GM18502 (cell line): ENCODE results near the gene SYNE4.
"Not testable (repeated sequence)": the region's sequence is repeated elsewhere in the genome, so short reads cannot be mapped to it uniquely, and the experiment has no call there.

Source experiments
- ATAC-seq: cut with Tn5 transposase; IDR thresholded peaks from one replicate; pipeline ENCODE4 v1.9.1; 2021; ENCODE audit warnings: mild to moderate bottlenecking; ENCODE audit not compliant: unreplicated experiment, poor library complexity

The SYNE4 gene

GRCh38 chr19:35991731-35992450 lies 16.7 kb downstream of the SYNE4 start:
- no peak for ATAC-seq

GRCh38 chr19:35990771-35991730 lies 17.6 kb downstream of the SYNE4 start:
- no peak for ATAC-seq

DNA sequence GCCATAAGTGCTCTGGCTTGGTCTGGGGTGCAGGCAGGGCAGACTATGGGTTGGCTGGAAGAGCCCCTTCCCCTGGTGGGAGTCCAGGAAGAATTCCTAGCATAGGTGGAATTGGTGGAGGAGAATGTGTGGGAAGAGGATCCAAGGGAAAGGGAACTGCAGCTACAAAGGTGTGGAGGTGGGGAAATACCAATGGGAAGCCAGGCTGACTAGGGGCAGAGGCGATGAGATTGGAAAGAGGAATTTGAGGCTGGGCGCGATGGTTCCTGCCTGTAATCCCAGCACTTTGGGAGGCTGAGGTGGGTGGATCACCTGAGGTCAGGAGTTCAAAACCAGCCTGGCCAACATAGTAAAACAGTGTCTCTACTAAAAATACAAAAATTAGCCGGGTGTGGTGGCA lies 18.5 kb downstream of the SYNE4 start:
- ATAC-seq, result no peak

- ATAC-seq, result no peak
Observed at GRCh38 chr19:35988824-35989223, 19.8 kb downstream of the SYNE4 start.

DNA sequence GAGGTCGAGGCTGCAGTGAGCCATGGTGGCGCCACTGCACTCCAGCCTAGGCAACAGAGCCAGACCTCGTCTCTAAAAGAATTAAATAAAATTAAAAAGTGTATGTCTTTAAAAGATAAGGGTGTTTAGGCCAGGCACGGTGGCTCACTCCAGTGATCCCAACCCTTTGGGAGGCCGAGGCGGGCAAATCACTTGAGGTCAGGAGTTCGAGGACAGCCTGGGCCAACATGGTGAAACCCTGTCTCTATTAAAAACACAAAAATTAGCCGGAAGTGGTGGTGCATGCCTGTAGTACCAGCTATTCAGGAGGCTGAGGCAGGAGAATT lies 21.1 kb downstream of the SYNE4 start:
- no peak for ATAC-seq

DNA sequence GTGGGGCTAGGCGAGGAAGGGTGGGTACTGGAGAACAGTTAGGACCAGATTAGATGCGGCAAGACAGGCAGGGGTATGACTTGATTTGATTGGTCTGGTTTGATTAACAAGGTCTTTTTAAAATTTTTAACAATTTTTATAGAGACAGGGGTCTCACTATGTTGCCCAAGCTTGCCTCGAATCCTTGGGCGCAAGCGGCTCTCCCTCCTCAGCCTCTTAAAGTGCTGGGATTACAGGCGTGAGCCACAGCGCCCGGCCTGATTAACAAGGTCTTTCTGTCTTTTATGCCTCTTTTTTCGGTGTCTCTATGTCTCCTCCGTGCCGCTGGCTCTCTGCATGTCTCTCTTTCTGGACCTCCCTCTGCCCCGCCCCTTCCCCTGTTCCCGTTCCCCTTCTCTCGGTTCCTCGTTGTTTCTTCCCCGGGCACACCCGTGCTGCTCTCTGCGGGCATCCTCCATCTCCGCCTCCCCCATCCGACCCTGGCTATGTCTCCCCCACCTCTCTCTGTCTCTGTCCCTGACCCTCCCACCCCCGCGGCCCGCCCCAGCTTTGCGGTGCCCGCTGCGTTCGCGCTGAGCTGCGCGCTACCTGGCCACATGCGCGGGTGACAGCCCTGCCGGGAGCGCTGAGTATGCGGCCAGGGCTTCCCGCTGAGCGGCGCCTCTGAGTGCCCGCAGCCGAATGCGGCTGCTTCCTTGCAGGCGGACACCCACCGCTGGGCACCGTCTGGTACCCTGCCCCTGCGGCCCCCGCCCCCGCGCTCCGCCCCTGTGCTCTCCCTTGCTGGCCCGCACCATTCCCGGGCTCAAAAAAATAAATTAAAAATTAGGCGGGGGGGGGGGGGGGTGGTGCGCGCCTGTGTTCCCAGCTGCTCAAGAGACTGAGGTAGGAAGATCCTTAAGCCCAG lies 21.7 kb downstream of the SYNE4 start:
- ATAC-seq, result no peak

- no peak for ATAC-seq
Observed at GRCh38 chr19:35986111-35986510, 22.5 kb downstream of the SYNE4 start.

GRCh38 chr19:35983177-35983576 lies 25.4 kb downstream of the SYNE4 start:
- ATAC-seq, result no peak

GRCh38 chr19:35980997-35981396 lies 27.6 kb downstream of the SYNE4 start:
- not testable (repeated sequence) for ATAC-seq

DNA sequence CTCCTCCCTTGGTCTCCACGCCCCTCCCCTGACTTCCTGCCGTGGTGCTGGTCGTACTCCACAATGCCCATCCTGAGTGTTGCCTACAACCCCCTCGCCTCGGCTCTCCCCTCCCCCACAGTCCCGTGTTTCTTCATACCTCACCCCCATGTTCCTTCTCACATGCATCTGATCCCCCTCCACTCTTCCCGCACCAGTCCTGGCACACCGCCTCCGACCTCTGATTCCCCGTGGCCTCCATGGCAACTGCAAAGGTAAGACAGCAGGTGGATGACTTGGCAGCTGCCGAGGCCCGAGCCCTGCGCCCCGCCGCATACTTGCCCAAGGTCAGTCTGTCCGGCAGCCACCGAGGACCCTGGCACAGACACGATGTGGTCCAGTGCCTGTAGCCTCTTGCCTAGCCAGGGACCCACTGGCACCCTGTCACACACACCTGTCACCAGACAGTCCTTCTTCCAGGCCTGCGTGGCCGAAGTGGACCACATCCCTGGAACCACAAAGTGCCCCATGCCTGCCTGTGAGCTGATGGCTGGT lies 29.7 kb downstream of the SYNE4 start:
- ATAC-seq, result no peak

DNA sequence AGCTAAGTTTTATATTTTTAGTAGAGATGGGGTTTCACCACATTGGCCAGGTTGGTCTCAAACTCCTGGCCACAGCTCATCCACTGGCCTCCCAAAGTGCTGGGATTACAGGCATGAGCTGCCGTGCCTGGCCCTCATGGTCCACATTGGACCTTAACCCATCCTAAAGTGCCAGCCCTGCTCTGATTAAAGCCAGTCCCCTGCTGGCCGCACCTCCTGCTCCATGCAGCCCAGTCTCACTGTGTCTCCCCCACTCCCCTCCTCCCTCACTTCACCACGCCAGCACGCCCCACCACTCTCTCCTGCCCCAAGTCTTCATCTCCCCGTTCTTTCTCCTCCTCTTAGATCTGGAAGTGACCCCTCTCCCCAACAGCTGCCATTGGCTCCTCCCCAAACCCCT lies 30.3 kb downstream of the SYNE4 start:
- no peak for ATAC-seq

DNA sequence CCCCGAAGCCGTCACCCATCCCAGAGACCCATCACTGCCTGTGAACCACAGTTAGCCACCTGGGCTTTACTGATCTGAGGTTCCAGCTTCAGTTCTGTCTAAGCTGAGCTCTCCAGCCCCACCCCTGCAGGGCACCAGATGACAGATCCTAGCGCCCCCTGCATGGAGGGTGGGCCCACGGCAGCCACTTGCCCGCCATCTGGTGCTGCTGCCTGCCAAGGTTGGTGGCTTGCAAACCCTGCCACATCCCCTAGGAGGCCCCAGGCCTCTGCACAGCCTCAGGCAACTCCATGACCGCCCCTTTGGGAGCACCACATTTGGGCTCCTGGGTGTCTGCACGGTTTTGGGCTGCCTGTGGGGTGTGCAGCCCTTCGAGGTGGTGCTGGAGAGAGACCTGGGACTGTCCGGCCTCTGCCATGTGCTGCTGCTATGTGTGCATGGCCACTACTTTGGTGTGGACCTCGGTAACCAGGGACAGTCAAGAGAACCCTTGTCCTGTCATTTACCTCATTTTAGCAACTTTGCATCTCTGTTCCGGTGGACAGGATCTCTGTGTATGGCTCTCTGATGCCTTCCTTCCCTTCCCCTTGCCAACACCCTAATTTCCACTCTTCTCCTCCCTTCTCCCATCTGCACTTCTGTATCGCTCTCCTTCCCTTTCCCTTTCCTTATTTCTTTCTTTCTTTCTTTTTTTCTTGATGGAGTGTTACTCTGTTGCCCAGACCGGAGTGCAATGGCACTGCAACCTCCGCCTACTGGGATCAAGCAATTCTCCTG lies 31.0 kb downstream of the SYNE4 start:
- no peak for ATAC-seq

GRCh38 chr19:35975608-35976214 lies 32.9 kb downstream of the SYNE4 start:
- no peak for ATAC-seq

GRCh38 chr19:35973487-35973886 lies 35.1 kb downstream of the SYNE4 start:
- no peak for ATAC-seq

- no peak for ATAC-seq
Observed at GRCh38 chr19:35966771-35967170, 41.8 kb downstream of the SYNE4 start.

- no peak for ATAC-seq
Observed at GRCh38 chr19:35963514-35963913, 45.1 kb downstream of the SYNE4 start.

DNA sequence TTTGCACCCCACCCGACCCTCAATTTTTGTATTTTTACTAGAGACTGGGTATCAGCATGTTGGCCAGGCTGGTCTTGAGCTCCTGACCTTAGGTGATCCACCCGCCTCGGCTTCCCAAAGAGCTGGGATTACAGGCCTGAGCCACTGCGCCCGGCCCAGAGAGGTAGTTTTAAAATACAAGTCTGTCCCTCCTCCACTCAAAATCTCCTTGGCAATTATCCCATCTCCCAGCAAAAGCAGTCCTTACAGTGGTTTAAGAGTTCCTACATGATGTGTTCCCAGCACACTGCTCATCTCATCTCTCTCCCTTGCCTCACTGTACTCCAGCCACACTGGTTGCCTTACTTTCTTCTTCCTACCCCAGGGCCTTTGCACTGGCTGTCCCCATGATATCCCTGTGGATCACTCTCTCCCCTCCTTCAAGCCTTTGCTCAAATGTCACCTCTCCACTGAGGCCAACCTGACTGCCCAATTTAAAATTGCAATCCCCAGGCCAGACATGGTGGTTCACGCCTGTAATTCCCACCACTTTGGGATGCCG lies 48.1 kb downstream of the SYNE4 start:
- ATAC-seq, result no peak

DNA sequence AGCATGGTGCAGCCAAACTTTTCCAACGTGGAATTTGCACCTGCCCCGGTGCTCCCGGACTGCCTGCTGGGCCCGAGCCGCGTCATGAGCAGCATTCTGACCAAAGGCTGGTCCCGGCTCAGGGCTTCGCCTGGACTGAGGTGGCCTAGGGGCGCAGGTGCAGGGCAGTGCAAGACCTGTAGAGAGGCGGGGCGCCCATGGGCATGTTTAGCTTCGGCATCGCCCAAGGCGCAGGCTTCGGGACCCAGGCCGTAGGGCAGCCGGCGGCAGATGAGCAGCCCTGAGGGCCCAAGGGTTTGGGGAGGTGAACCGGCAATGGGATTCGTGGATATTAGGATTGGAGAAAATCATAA lies 48.7 kb downstream of the SYNE4 start:
- no peak for ATAC-seq
